Nephron progenitor cell (in vitro differentiated cells): Measurements from ENCODE around the gene UBAP1L.

ENCODE experiments used
- DNase-seq: peaks from one replicate; pipeline ENCODE4 v3.0.0; 2021
- H3K27ac Mint-ChIP-seq: 2 replicates; pipeline ENCODE4 v1.8.0; 2021; ENCODE audit warnings: mild to moderate bottlenecking, moderate library complexity, mixed read lengths
- H3K27me3 Mint-ChIP-seq: 2 replicates; pipeline ENCODE4 v1.8.0; 2021; ENCODE audit warnings: mild to moderate bottlenecking, low read depth, mixed read lengths; ENCODE audit not compliant: poor library complexity
- H3K36me3 Mint-ChIP-seq: 2 replicates; pipeline ENCODE4 v1.8.0; 2021; ENCODE audit warnings: low read depth, mixed read lengths
- H3K4me1 Mint-ChIP-seq: 2 replicates; pipeline ENCODE4 v1.8.0; 2021; ENCODE audit warnings: mixed read lengths
- H3K4me3 Mint-ChIP-seq: 2 replicates; pipeline ENCODE4 v1.8.0; 2021; ENCODE audit warnings: mild to moderate bottlenecking, moderate library complexity, mixed read lengths
- H3K9me3 Mint-ChIP-seq: 2 replicates; pipeline ENCODE4 v1.8.0; 2021; ENCODE audit warnings: mild to moderate bottlenecking, moderate library complexity, mixed read lengths
- TF ChIP-seq, protein P1 (sequence below): fragments of 200-600 bp; sonication (generic); IDR thresholded peaks from 2 replicates; pipeline ENCODE4 v1.5.0; 2021; ENCODE audit warnings: antibody characterized with exemption

UBAP1L gene

GRCh38 chr15:65087411-65087810 is 27.6 kb downstream of the UBAP1L start:
- TF ChIP-seq, protein P1, sequence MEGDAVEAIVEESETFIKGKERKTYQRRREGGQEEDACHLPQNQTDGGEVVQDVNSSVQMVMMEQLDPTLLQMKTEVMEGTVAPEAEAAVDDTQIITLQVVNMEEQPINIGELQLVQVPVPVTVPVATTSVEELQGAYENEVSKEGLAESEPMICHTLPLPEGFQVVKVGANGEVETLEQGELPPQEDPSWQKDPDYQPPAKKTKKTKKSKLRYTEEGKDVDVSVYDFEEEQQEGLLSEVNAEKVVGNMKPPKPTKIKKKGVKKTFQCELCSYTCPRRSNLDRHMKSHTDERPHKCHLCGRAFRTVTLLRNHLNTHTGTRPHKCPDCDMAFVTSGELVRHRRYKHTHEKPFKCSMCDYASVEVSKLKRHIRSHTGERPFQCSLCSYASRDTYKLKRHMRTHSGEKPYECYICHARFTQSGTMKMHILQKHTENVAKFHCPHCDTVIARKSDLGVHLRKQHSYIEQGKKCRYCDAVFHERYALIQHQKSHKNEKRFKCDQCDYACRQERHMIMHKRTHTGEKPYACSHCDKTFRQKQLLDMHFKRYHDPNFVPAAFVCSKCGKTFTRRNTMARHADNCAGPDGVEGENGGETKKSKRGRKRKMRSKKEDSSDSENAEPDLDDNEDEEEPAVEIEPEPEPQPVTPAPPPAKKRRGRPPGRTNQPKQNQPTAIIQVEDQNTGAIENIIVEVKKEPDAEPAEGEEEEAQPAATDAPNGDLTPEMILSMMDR: no peak
- no peak for DNase-seq
- no peaks in the 10 kb centered on the region for H3K36me3 Mint-ChIP-seq
- peaks cover 11% of the 10 kb centered on the region for H3K27me3 Mint-ChIP-seq
- peak overlapping the region; percentile 68 for H3K27ac Mint-ChIP-seq
- H3K4me1 Mint-ChIP-seq: peaks cover 82% of the 10 kb centered on the region
- H3K9me3 Mint-ChIP-seq: no peaks in the 10 kb centered on the region
- H3K4me3 Mint-ChIP-seq: no peak overlapping the region

DNA sequence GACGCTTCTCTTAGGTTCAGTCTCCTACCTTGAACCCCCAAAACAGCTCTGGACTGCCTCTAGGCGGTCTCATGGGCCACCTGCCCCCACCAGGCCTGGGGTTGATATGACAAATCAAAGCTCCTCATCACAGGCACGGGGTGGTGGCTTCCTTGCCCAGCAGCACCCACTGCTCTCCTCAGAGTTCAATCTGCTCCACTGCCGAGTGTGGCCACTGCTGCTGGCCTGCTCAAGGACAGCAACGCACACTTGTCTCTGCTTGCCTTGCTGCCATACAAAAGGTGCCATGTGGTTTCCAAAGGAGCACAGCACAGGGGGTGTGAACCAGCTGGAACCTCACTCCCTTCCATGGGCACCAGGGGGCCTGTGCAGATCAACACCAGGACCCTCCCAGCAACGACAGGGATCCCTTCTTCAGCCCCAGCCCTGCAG is 28.3 kb downstream of the UBAP1L start:
- TF ChIP-seq, protein P1: peak; percentile 4
- no peaks in the 10 kb centered on the region for H3K9me3 Mint-ChIP-seq
- no peak overlapping the region for H3K27ac Mint-ChIP-seq
- peaks cover 11% of the 10 kb centered on the region for H3K27me3 Mint-ChIP-seq
- H3K36me3 Mint-ChIP-seq: no peaks in the 10 kb centered on the region
- H3K4me3 Mint-ChIP-seq: no peak overlapping the region
- DNase-seq: no peak
- H3K4me1 Mint-ChIP-seq: peaks cover 82% of the 10 kb centered on the region

DNA sequence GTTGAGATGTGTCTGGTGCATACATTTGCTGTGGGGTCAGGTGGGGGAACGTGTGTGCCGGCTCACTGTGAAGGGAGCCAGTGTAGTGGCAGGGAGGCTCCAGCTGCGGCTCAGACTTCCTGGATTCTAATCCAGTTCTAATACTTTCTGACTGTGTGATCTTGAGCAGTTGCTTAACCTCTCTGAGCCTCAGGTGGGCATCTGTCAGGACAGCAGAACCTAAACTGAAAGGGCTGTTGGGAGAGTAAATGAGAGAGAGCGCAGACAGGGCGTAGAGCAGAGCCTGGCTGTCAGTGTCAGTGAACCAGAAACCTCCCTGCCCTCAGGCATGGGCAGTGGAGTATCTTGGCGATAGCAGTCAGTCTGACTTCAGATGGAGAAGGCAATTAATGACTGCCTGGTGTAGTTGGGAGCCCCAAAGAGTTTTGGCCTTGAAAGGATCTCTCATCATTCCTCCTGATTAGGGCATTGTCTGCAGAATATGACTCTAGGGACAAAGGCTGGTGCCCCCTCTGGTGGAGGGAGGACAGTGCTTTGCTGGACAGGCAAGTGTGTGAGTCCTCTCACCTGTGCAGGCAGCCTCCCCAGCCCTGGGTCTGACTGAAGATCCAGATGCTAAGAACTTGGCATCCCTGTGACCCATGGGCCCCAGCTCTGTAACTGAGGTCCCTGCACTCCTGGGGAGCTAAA is 28.9 kb downstream of the UBAP1L start:
- Mint-ChIP-seq H3K36me3 (no peaks in the 10 kb centered on the region), H3K9me3 (no peaks in the 10 kb centered on the region), H3K4me1 (peaks cover 83% of the 10 kb centered on the region), H3K27ac (no peak overlapping the region), H3K4me3 (peak overlapping the region; percentile 12), H3K27me3 (peaks cover 11% of the 10 kb centered on the region)
- peak; percentile 58 for DNase-seq
- TF ChIP-seq, protein P1: peak; percentile 49

GRCh38 chr15:65085207-65085753 is 29.7 kb downstream of the UBAP1L start:
- peak overlapping the region; percentile 72 for H3K4me3 Mint-ChIP-seq
- H3K27ac Mint-ChIP-seq: peak overlapping the region; percentile 83
- peaks cover 89% of the 10 kb centered on the region for H3K4me1 Mint-ChIP-seq
- no peak for DNase-seq
- H3K9me3 Mint-ChIP-seq: no peaks in the 10 kb centered on the region
- peaks cover 15% of the 10 kb centered on the region for H3K27me3 Mint-ChIP-seq
- H3K36me3 Mint-ChIP-seq: no peaks in the 10 kb centered on the region
- TF ChIP-seq, protein P1: no peak

DNA sequence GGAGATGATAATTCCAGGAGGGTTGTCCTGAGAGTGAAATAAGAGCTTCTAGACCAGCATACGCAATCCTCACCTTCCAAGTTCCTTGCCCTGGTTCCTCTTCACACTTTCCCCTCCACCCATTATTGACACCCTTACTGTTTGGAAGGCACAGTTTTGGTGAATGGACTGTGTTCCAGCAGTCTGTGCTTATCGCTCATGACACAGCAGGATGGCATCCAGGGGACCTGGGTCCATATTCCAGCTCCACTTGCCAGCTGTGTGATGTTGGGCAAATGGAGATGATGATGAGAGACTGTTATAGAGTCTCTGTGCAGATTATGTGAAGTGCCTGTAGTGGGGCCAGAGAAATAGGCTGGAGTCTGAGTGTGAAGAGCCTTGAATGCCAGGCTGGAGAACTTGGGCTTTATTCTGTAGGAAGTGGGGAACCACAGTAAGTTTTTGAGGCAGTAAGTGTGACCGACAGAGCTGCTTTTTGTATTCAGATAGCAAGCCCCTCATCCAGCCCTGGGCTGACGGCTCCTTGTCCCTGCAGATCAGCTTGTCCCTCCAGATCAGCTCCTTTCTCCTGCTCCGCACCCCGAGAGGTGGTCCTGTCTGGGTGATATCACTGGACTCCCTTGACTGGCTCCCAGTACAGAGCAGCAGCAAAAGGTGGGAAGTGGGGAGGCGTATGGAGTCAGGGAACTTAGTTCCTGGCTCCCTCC is 30.3 kb downstream of the UBAP1L start:
- Mint-ChIP-seq H3K27me3 (peaks cover 15% of the 10 kb centered on the region), H3K36me3 (no peaks in the 10 kb centered on the region), H3K4me1 (peaks cover 89% of the 10 kb centered on the region), H3K4me3 (no peak overlapping the region), H3K27ac (no peak overlapping the region), H3K9me3 (no peaks in the 10 kb centered on the region)
- TF ChIP-seq, protein P1: no peak
- no peak for DNase-seq
